GM06990 (cell line): Measurements from ENCODE around the gene PFDN6.
A peak's percentile ranks its signal among the peaks of the same experiment; 100 is the strongest.
"Not testable (repeated sequence)": the region's sequence is repeated elsewhere in the genome, so short reads cannot be mapped to it uniquely, and the experiment has no call there.

Experiments
- DNase-seq: peaks from one replicate; pipeline ENCODE4 v3.0.0-alpha.2; 2011; ENCODE audit not compliant: insufficient read length; ENCODE audit errors: extremely low read depth
- H3K27me3 ChIP-seq: replicated peaks from 2 replicates; pipeline ENCODE4 v1.6.0; 2011; ENCODE audit warnings: low read length; ENCODE audit not compliant: control insufficient read depth, insufficient read depth
- H3K36me3 ChIP-seq: 2 replicates; pipeline ENCODE4 v1.5.1; 2011; ENCODE audit warnings: low read length; ENCODE audit not compliant: control insufficient read depth, insufficient read depth
- H3K4me3 ChIP-seq: replicated peaks from 2 replicates; pipeline ENCODE4 v1.5.1; 2011; ENCODE audit warnings: low read depth, mild to moderate bottlenecking, control low read depth, low read length
- TF ChIP-seq, protein P1 (sequence below): IDR thresholded peaks from 2 replicates; pipeline ENCODE4 v1.5.1; 2011; ENCODE audit warnings: low read length, control low read depth, mild to moderate bottlenecking, inconsistent platforms; ENCODE audit not compliant: insufficient read depth, poor library complexity, severe bottlenecking

PFDN6 gene

GRCh38 chr6:33272275-33273128, 16.9 kb upstream of the PFDN6 start:
- H3K36me3 ChIP-seq: peaks cover 21% of the 10 kb centered on the region
- no peaks in the 10 kb centered on the region for H3K27me3 ChIP-seq
- peak overlapping the region; percentile 66 for H3K4me3 ChIP-seq
- TF ChIP-seq, protein P1, sequence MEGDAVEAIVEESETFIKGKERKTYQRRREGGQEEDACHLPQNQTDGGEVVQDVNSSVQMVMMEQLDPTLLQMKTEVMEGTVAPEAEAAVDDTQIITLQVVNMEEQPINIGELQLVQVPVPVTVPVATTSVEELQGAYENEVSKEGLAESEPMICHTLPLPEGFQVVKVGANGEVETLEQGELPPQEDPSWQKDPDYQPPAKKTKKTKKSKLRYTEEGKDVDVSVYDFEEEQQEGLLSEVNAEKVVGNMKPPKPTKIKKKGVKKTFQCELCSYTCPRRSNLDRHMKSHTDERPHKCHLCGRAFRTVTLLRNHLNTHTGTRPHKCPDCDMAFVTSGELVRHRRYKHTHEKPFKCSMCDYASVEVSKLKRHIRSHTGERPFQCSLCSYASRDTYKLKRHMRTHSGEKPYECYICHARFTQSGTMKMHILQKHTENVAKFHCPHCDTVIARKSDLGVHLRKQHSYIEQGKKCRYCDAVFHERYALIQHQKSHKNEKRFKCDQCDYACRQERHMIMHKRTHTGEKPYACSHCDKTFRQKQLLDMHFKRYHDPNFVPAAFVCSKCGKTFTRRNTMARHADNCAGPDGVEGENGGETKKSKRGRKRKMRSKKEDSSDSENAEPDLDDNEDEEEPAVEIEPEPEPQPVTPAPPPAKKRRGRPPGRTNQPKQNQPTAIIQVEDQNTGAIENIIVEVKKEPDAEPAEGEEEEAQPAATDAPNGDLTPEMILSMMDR: no peak
- no peak for DNase-seq

DNA sequence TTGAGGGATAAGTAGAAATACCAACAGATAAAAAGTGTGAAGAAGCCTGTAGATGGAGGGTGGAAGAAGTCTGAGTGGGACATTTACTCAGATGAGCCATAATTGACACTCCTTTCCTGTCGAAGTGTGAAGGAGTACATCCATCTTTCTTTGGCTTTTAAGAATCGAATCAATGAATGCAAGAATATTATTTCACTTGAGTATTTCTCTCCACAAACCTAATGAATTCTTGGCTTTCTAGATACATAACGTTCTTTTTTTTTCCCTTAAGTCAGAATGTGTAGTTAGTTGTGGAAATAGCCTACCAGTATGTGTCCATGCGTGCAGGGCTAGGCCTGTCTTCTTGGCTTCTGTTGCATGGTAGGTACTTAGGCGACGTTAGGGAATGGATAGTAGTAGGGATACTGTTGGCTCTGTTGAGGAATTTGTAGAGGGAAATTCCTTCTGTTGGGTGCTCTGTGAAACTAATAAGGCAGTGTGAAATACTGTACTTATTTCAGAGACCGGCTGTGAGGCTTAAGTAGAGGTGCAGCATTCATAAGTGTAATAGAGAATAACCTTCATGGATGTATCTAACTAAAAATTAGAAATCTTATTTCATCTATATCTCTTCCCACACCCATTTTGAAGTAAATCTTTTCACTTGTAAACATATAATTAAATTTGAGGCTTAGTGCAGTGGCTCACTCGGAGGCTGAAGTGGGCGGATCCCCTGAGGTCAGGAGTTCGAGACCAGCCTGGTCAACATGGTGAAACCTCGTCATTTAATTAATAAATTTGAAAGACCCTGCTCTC, 16.1 kb upstream of the PFDN6 start:
- TF ChIP-seq, protein P1: no peak
- peaks cover 19% of the 10 kb centered on the region for H3K36me3 ChIP-seq
- H3K4me3 ChIP-seq: peak overlapping the region; percentile 66
- H3K27me3 ChIP-seq: no peaks in the 10 kb centered on the region
- no peak for DNase-seq

- no peaks in the 10 kb centered on the region for H3K27me3 ChIP-seq
- peak overlapping the region; percentile 66 for H3K4me3 ChIP-seq
- no peak for DNase-seq
- TF ChIP-seq, protein P1: no peak
- peaks cover 17% of the 10 kb centered on the region for H3K36me3 ChIP-seq
Observed at GRCh38 chr6:33273924-33274902, 15.2 kb upstream of the PFDN6 start.

DNA sequence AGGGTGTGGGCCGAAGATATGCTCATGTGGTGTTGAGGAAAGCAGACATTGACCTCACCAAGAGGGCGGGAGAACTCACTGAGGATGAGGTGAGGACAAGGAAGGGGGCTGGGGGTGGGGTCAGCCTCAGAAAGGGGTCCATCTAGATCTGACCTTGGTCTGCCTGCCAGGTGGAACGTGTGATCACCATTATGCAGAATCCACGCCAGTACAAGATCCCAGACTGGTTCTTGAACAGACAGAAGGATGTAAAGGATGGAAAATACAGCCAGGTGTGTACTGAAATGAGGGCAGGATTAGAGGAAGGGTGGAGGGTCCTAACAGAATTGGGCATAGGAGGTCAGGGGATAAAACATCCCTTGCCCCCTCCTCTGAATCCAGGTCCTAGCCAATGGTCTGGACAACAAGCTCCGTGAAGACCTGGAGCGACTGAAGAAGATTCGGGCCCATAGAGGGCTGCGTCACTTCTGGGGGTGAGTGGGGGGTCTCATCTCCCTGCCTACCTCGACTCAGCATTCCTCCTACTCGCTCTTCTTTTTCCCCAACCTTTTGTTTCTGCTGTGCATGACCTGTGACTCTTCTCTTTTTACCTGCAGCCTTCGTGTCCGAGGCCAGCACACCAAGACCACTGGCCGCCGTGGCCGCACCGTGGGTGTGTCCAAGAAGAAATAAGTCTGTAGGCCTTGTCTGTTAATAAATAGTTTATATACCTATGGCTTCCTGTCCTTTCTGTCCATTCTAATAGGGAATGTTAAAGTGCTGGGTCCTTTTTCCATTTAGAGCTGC, 13.4 kb upstream of the PFDN6 start:
- H3K27me3 ChIP-seq, DNase-seq: not testable (repeated sequence)
- Histone ChIP-seq H3K4me3 (peak overlapping the region; percentile 66), H3K36me3 (peaks cover 26% of the 10 kb centered on the region)

DNA sequence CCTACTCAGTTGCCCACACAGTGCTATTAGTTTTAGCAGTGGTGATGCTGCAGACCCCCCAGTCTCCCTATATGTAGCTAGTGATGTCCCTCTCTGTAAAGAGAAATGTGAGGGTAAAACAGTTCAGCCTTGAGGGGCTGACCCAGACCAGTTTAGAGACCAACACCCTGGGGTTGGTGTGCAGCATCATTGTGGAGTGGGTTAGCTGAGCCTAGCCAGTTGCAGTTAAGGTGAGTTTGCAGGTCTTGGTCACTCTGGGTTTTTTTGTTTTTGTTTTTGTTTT, 12.9 kb upstream of the PFDN6 start:
- Histone ChIP-seq H3K36me3 (peaks cover 26% of the 10 kb centered on the region), H3K4me3 (peak overlapping the region; percentile 66), H3K27me3 (no peaks in the 10 kb centered on the region)
- TF ChIP-seq, protein P1: no peak
- no peak for DNase-seq
